ENCODE data around the gene RNF217. TPM values are rescaled to one million over a fixed set of nuclear protein-coding genes. Genes with fewer than 3 reads are reported as not detected.

RNF217 gene
- total RNA-seq, 3 donors from 2014 or later = 40.1 to 43.3 (median 41.0) TPM

GRCh38 chr6:125102891-125103290, 140.7 kb downstream of the RNF217 start:
- Histone ChIP-seq H3K27ac (no peak overlapping the region), H3K4me3 (no peak overlapping the region), H3K9me3 (no peaks in the 10 kb centered on the region), H3K36me3 (no peaks in the 10 kb centered on the region), H3K27me3 (no peaks in the 10 kb centered on the region), H3K4me1 (no peaks in the 10 kb centered on the region)
- no peak for DNase-seq (ENCODE audit: low spot score in 2 of 2)
- TF ChIP-seq POLR2AphosphoS5 (IDR thresholded peaks at IDR 0.05) (no peak), POLR2A (IDR thresholded peaks at IDR 0.05) (no peak), CTCF (IDR thresholded peaks at IDR 0.05) (no peak)
- intact Hi-C loops (cut with DNase I; ENCODE audit: low total_unique reads) = no loop called here

GRCh38 chr6:125104425-125104824, 142.2 kb downstream of the RNF217 start:
- no peak for TF ChIP-seq CTCF (IDR thresholded peaks at IDR 0.05)
- no peak for TF ChIP-seq POLR2AphosphoS5 (IDR thresholded peaks at IDR 0.05)
- TF ChIP-seq POLR2A (IDR thresholded peaks at IDR 0.05) = no peak
- no peak overlapping the region for H3K4me3 ChIP-seq
- H3K36me3 ChIP-seq = no peaks in the 10 kb centered on the region
- intact Hi-C loops (cut with DNase I; ENCODE audit: low total_unique reads) = no loop called here
- H3K27me3 ChIP-seq = no peaks in the 10 kb centered on the region
- H3K9me3 ChIP-seq = no peaks in the 10 kb centered on the region
- no peaks in the 10 kb centered on the region for H3K4me1 ChIP-seq
- DNase-seq (ENCODE audit: low spot score in 2 of 2) = no peak
- peak overlapping the region; percentile 20 to 24 for H3K27ac ChIP-seq

- no peak for DNase-seq (ENCODE audit: low spot score in 2 of 2)
- peaks cover 12 to 25% of the 10 kb centered on the region in 2 donors for H3K9me3 ChIP-seq
- no peak overlapping the region for H3K4me3 ChIP-seq
- no peak overlapping the region for H3K27ac ChIP-seq
- TF ChIP-seq POLR2A (IDR thresholded peaks at IDR 0.05) (no peak), POLR2AphosphoS5 (IDR thresholded peaks at IDR 0.05) (no peak), CTCF (IDR thresholded peaks at IDR 0.05) (no peak)
- no peaks in the 10 kb centered on the region for H3K27me3 ChIP-seq
- H3K4me1 ChIP-seq = no peaks in the 10 kb centered on the region
- no peaks in the 10 kb centered on the region for H3K36me3 ChIP-seq
- intact Hi-C loops (cut with DNase I; ENCODE audit: low total_unique reads) = loop anchor here (5.0 kb wide), 1 partner anchor 230 kb away; no protein-coding TSS in a partner anchor
These were observed 144.8 kb downstream of the RNF217 start for GRCh38 chr6:125107048-125107447.

GRCh38 chr6:125107896-125108295, 145.7 kb downstream of the RNF217 start:
- intact Hi-C loops (cut with DNase I; ENCODE audit: low total_unique reads) = loop anchor here (2.0 to 5.0 kb wide), 2 partner anchors 169 to 231 kb away; no protein-coding TSS in a partner anchor
- DNase-seq (ENCODE audit: low spot score in 2 of 2) = no peak
- Histone ChIP-seq H3K27ac (no peak overlapping the region), H3K9me3 (peaks cover 12 to 25% of the 10 kb centered on the region in 2 donors), H3K36me3 (no peaks in the 10 kb centered on the region), H3K4me3 (no peak overlapping the region), H3K27me3 (no peaks in the 10 kb centered on the region), H3K4me1 (no peaks in the 10 kb centered on the region)
- TF ChIP-seq POLR2A (IDR thresholded peaks at IDR 0.05) (no peak), POLR2AphosphoS5 (IDR thresholded peaks at IDR 0.05) (no peak), CTCF (IDR thresholded peaks at IDR 0.05) (no peak)

- Histone ChIP-seq H3K4me3 (no peak overlapping the region), H3K9me3 (peaks cover 12 to 25% of the 10 kb centered on the region in 2 donors), H3K4me1 (no peaks in the 10 kb centered on the region), H3K27ac (no peak overlapping the region), H3K36me3 (no peaks in the 10 kb centered on the region), H3K27me3 (no peaks in the 10 kb centered on the region)
- no peak for DNase-seq (ENCODE audit: low spot score in 2 of 2)
- intact Hi-C loops (cut with DNase I; ENCODE audit: low total_unique reads) = no loop called here
- no peak for TF ChIP-seq POLR2A (IDR thresholded peaks at IDR 0.05)
- TF ChIP-seq CTCF (IDR thresholded peaks at IDR 0.05) = no peak
- TF ChIP-seq POLR2AphosphoS5 (IDR thresholded peaks at IDR 0.05) = no peak
These were observed 147.8 kb downstream of the RNF217 start for GRCh38 chr6:125110056-125110455.
